Loucy (cell line): ENCODE results near the gene CXCR6.

Experiments used
- H2AFZ ChIP-seq: fragments of 200-600 bp; sonication (generic); 2 replicates; pipeline ENCODE4 v1.6.0; 2016; ENCODE audit warnings: antibody characterized with exemption, mild to moderate bottlenecking, low read length, moderate library complexity
- H3F3A ChIP-seq: fragments of 200-600 bp; 2 replicates; pipeline ENCODE4 v1.6.0; 2016; ENCODE audit warnings: antibody characterized with exemption, low read depth, mild to moderate bottlenecking
- H3K27me3 ChIP-seq: fragments of 200-600 bp; sonication (generic); 2 replicates; pipeline ENCODE4 v1.6.1; 2014; ENCODE audit warnings: low read length, mild to moderate bottlenecking; ENCODE audit not compliant: insufficient read depth, poor library complexity, severe bottlenecking
- H3K36me3 ChIP-seq: fragments of 200-600 bp; sonication (generic); 2 replicates; pipeline ENCODE4 v1.6.1; 2016; ENCODE audit warnings: low read length; ENCODE audit not compliant: insufficient read depth
- H3K4me1 ChIP-seq: fragments of 200-600 bp; sonication (generic); 2 replicates; pipeline ENCODE4 v1.5.1; 2014; ENCODE audit warnings: low read length, mild to moderate bottlenecking; ENCODE audit not compliant: insufficient read depth, poor library complexity, severe bottlenecking
- H3K4me2 ChIP-seq: fragments of 200-600 bp; sonication (generic); 2 replicates; pipeline ENCODE4 v1.6.0; 2014; ENCODE audit warnings: antibody characterized with exemption, low read length, low read depth, mild to moderate bottlenecking; ENCODE audit not compliant: poor library complexity, severe bottlenecking
- H3K4me3 ChIP-seq: fragments of 200-600 bp; sonication (generic); 2 replicates; pipeline ENCODE4 v1.5.1; 2014; ENCODE audit warnings: low read length, mild to moderate bottlenecking, mixed read lengths; ENCODE audit not compliant: poor library complexity, severe bottlenecking
- H3K79me2 ChIP-seq: fragments of 200-600 bp; sonication (generic); 2 replicates; pipeline ENCODE4 v1.6.1; 2014; ENCODE audit warnings: low read length; ENCODE audit not compliant: insufficient read depth
- H3K9ac ChIP-seq: fragments of 200-600 bp; sonication (generic); 2 replicates; pipeline ENCODE4 v1.6.0; 2014; ENCODE audit warnings: mild to moderate bottlenecking, low read depth, low read length, moderate library complexity; ENCODE audit not compliant: poor library complexity, severe bottlenecking
- H3K9me2 ChIP-seq: fragments of 200-600 bp; sonication (generic); replicated peaks from 2 replicates; pipeline ENCODE4 v1.6.1; 2016; ENCODE audit warnings: low read depth, low read length, mixed read lengths
- H3K9me3 ChIP-seq: fragments of 200-600 bp; sonication (generic); 2 replicates; pipeline ENCODE4 v1.6.1; 2014; ENCODE audit warnings: mild to moderate bottlenecking, antibody characterized with exemption, low read length, low read depth; ENCODE audit not compliant: insufficient read depth
- H4K20me1 ChIP-seq: fragments of 200-600 bp; sonication (generic); 2 replicates; pipeline ENCODE4 v1.6.0; 2014; ENCODE audit warnings: antibody characterized with exemption, low read length, mild to moderate bottlenecking; ENCODE audit not compliant: insufficient read depth, poor library complexity, severe bottlenecking
- CTCF ChIP-seq: fragments of 200-600 bp; sonication (generic); conservative IDR thresholded peaks from 2 replicates; pipeline ENCODE4 v1.5.1; 2014; ENCODE audit warnings: mild to moderate bottlenecking, antibody characterized with exemption, low read length
- EZH2phosphoT487 ChIP-seq: fragments of 200-600 bp; IDR thresholded peaks from 2 replicates; pipeline ENCODE4 v1.6.1; 2018; ENCODE audit warnings: antibody characterized with exemption, mild to moderate bottlenecking, moderate library complexity, borderline replicate concordance

Gene CXCR6

GRCh38 chr3:45896956-45897355, 46.3 kb upstream of the CXCR6 start:
- Histone ChIP-seq H3K4me1 (peaks cover 10% of the 10 kb centered on the region), H3K27me3 (no peaks in the 10 kb centered on the region), H3F3A (no peaks in the 10 kb centered on the region), H4K20me1 (no peaks in the 10 kb centered on the region), H3K36me3 (no peaks in the 10 kb centered on the region), H2AFZ (no peak overlapping the region), H3K9me2 (no peaks in the 10 kb centered on the region), H3K4me2 (no peak overlapping the region), H3K4me3 (no peak overlapping the region), H3K9me3 (no peaks in the 10 kb centered on the region), H3K79me2 (no peaks in the 10 kb centered on the region), H3K9ac (no peak overlapping the region)
- TF ChIP-seq CTCF: no peak

GRCh38 chr3:45904931-45905330, 38.3 kb upstream of the CXCR6 start:
- H2AFZ ChIP-seq: no peak overlapping the region
- H3K79me2 ChIP-seq: no peaks in the 10 kb centered on the region
- H4K20me1 ChIP-seq: no peaks in the 10 kb centered on the region
- no peaks in the 10 kb centered on the region for H3F3A ChIP-seq
- H3K4me1 ChIP-seq: peaks cover 23% of the 10 kb centered on the region
- no peaks in the 10 kb centered on the region for H3K9me2 ChIP-seq
- no peaks in the 10 kb centered on the region for H3K27me3 ChIP-seq
- H3K4me2 ChIP-seq: no peak overlapping the region
- H3K9me3 ChIP-seq: no peaks in the 10 kb centered on the region
- no peak overlapping the region for H3K9ac ChIP-seq
- TF ChIP-seq EZH2phosphoT487: no peak
- no peak for TF ChIP-seq CTCF
- no peaks in the 10 kb centered on the region for H3K36me3 ChIP-seq
- H3K4me3 ChIP-seq: no peak overlapping the region

GRCh38 chr3:45905755-45906154, 37.5 kb upstream of the CXCR6 start:
- Histone ChIP-seq H3K4me1 (peaks cover 21% of the 10 kb centered on the region), H3K9me2 (no peaks in the 10 kb centered on the region), H2AFZ (no peak overlapping the region), H3K4me3 (no peak overlapping the region), H3F3A (no peaks in the 10 kb centered on the region), H3K4me2 (no peak overlapping the region), H3K79me2 (no peaks in the 10 kb centered on the region), H3K9me3 (no peaks in the 10 kb centered on the region), H4K20me1 (no peaks in the 10 kb centered on the region), H3K36me3 (no peaks in the 10 kb centered on the region), H3K27me3 (no peaks in the 10 kb centered on the region), H3K9ac (no peak overlapping the region)
- TF ChIP-seq CTCF (no peak), EZH2phosphoT487 (no peak)
